Measurements from ENCODE around the gene HOXA1.
A peak's percentile ranks its signal among the peaks of the same experiment; 100 is the strongest.

Gene HOXA1

DNA sequence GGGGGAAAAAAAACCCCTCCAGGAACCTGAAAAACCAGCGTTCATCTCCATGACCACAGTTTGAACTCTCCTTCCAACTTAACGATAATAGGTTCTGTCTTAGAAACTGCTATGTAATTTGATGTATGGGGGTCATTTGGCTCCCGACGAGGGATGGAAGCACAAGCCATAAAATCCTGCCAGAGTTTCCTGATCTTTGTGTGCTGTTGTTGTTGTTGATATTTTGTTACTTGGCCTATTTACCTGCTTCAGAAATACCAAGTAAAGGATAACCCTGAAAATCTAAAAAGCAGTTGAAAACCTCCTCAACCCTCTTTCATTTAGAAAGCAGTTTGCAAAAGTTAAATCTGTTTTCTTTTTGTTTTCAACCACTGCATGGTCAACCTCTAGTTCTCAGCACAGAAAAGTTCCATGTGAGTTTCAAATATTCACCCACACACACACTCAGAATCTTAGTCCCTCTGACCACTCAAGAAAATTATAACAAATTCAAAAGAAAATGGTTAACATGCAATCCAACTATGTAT lies 16.0 kb upstream of the HOXA1 start:
- 0 out of 2 replicates have a peak, but pooled peaks have one; percentile 12 for TF ChIP-seq ZNF366 (tag by site-specific recombination; conservative IDR thresholded peaks at IDR 0.05)
- TF ChIP-seq, protein P1, sequence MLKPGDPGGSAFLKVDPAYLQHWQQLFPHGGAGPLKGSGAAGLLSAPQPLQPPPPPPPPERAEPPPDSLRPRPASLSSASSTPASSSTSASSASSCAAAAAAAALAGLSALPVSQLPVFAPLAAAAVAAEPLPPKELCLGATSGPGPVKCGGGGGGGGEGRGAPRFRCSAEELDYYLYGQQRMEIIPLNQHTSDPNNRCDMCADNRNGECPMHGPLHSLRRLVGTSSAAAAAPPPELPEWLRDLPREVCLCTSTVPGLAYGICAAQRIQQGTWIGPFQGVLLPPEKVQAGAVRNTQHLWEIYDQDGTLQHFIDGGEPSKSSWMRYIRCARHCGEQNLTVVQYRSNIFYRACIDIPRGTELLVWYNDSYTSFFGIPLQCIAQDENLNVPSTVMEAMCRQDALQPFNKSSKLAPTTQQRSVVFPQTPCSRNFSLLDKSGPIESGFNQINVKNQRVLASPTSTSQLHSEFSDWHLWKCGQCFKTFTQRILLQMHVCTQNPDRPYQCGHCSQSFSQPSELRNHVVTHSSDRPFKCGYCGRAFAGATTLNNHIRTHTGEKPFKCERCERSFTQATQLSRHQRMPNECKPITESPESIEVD (tag by site-specific recombination; IDR thresholded peaks at IDR 0.05) = peak; percentile 39
- TF ChIP-seq, protein P2, sequence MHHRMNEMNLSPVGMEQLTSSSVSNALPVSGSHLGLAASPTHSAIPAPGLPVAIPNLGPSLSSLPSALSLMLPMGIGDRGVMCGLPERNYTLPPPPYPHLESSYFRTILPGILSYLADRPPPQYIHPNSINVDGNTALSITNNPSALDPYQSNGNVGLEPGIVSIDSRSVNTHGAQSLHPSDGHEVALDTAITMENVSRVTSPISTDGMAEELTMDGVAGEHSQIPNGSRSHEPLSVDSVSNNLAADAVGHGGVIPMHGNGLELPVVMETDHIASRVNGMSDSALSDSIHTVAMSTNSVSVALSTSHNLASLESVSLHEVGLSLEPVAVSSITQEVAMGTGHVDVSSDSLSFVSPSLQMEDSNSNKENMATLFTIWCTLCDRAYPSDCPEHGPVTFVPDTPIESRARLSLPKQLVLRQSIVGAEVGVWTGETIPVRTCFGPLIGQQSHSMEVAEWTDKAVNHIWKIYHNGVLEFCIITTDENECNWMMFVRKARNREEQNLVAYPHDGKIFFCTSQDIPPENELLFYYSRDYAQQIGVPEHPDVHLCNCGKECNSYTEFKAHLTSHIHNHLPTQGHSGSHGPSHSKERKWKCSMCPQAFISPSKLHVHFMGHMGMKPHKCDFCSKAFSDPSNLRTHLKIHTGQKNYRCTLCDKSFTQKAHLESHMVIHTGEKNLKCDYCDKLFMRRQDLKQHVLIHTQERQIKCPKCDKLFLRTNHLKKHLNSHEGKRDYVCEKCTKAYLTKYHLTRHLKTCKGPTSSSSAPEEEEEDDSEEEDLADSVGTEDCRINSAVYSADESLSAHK (tag by site-specific recombination; IDR thresholded peaks at IDR 0.05) = peak; percentile 75; the same call in 1 of the 2 replicates
- TF ChIP-seq ZNF600 (tag by site-specific recombination; IDR thresholded peaks at IDR 0.05) = 0 out of 2 replicates have a peak, but pooled peaks have one; percentile 24
- TF ChIP-seq ZNF561 (tag by site-specific recombination; IDR thresholded peaks at IDR 0.05; ENCODE audit: borderline replicate concordance) = 0 out of 2 replicates have a peak, but pooled peaks have one; percentile 22
- TF ChIP-seq, protein P3, sequence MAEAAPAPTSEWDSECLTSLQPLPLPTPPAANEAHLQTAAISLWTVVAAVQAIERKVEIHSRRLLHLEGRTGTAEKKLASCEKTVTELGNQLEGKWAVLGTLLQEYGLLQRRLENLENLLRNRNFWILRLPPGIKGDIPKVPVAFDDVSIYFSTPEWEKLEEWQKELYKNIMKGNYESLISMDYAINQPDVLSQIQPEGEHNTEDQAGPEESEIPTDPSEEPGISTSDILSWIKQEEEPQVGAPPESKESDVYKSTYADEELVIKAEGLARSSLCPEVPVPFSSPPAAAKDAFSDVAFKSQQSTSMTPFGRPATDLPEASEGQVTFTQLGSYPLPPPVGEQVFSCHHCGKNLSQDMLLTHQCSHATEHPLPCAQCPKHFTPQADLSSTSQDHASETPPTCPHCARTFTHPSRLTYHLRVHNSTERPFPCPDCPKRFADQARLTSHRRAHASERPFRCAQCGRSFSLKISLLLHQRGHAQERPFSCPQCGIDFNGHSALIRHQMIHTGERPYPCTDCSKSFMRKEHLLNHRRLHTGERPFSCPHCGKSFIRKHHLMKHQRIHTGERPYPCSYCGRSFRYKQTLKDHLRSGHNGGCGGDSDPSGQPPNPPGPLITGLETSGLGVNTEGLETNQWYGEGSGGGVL (tag by site-specific recombination; IDR thresholded peaks at IDR 0.05) = no peak
- TF ChIP-seq ZNF146 (tag by site-specific recombination; IDR thresholded peaks at IDR 0.05) = no peak
- TF ChIP-seq OSR2 (tag by site-specific recombination; IDR thresholded peaks at IDR 0.05) = 0 out of 2 replicates have a peak, but pooled peaks have one; percentile 37
- TF ChIP-seq GLI4 (tag by site-specific recombination; IDR thresholded peaks at IDR 0.05) = no peak
- TF ChIP-seq, protein P4, sequence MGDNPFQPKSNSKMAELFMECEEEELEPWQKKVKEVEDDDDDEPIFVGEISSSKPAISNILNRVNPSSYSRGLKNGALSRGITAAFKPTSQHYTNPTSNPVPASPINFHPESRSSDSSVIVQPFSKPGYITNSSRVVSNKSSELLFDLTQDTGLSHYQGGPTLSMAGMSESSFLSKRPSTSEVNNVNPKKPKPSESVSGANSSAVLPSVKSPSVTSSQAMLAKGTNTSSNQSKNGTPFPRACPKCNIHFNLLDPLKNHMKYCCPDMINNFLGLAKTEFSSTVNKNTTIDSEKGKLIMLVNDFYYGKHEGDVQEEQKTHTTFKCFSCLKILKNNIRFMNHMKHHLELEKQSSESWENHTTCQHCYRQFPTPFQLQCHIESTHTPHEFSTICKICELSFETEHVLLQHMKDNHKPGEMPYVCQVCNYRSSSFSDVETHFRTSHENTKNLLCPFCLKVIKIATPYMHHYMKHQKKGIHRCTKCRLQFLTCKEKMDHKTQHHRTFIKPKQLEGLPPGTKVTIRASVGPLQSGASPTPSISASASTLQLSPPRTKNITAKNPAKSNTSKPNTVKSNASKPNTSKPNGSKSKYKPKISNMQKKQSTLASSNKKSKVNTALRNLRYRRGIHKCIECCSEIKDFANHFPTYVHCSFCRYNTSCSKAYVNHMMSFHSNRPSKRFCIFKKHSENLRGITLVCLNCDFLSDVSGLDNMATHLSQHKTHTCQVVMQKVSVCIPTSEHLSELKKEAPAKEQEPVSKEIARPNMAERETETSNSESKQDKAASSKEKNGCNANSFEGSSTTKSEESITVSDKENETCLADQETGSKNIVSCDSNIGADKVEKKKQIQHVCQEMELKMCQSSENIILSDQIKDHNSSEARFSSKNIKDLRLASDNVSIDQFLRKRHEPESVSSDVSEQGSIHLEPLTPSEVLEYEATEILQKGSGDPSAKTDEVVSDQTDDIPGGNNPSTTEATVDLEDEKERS (tag by site-specific recombination; IDR thresholded peaks at IDR 0.05) = no peak
- CTCF ChIA-PET = interaction anchor here (1.0 kb wide), 2 partner anchors 8 to 29 kb away, joined by 3 to 6 read pairs; no protein-coding TSS in a partner anchor
- POLR2A ChIA-PET = interaction anchor here (3.2 kb wide), 1 partner anchor 14 kb away, joined by 31 read pairs; the partner anchor contains the start of gene HOXA1
- Histone ChIP-seq H3K4me1 (ENCODE audit: control insufficient read depth, insufficient read depth, low read length) (peaks cover 15% of the 10 kb centered on the region), H3K36me3 (ENCODE audit: control insufficient read depth in 2 of 2, insufficient read depth in 1 of 2, low read length in 2 of 2) (peaks cover 11 to 23% of the 10 kb centered on the region in 2 experiments), H3K4me3 (ENCODE audit: low read depth, low read length) (peak overlapping the region; percentile 70), H3K9me3 (ENCODE audit: control insufficient read depth, insufficient read depth, low read depth, low read length) (no peaks in the 10 kb centered on the region), H3K27ac (ENCODE audit: extremely low read depth, low read depth, low read length) (peak overlapping the region; percentile 99)

DNA sequence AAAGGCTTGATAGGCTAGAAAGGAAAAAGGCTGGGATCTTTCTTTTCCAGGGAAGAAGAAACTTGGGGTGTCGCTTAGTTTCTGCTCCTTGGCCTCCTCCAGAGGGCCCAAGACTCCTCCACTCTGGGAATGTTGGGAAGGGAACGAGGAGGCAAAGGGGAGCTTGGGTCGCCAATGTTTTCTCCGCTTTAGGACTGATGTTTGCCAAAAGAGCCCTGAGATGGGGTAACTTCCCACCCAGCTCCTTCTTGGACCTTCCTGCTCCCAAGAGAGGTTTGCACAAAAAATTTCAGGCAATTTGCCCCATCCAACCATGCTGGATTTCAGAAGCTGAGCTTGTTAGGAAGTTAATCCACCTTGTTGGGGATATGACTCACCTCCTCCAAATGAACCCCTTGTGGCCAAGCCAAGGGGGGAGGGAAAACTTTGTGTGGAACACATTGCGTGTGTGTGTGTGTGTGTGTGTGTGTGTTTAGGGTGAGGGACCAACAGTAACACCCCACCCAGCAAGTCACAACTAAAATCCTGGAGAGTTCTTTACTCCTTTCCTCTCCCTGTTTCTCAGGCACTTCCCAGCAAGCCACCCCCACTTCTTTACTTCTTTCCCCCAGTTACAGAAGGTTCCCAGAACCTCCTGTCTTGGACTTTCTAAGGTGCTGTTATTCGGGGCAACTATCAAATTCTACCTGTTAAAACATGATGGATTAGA lies 15.4 kb upstream of the HOXA1 start:
- ChIA-PET POLR2A (interaction anchor here (0.7 to 3.2 kb wide), 8 partner anchors 9 to 247 kb away, joined by 3 to 31 read pairs (median 4); partner anchors contain the start of genes HOXA1, HOXA4 and SKAP2), CTCF (interaction anchor here (0.9 to 1.9 kb wide), 6 partner anchors 9 to 257 kb away, joined by 3 to 6 read pairs (median 4); partner anchors contain the start of genes HOXA4 and HOXA5)
- peaks cover 11 to 25% of the 10 kb centered on the region in 2 experiments for H3K36me3 ChIP-seq (ENCODE audit: control insufficient read depth in 2 of 2, insufficient read depth in 1 of 2, low read length in 2 of 2)
- H3K4me3 ChIP-seq (ENCODE audit: low read depth, low read length) = peak overlapping the region; percentile 70
- H3K9me3 ChIP-seq (ENCODE audit: control insufficient read depth, insufficient read depth, low read depth, low read length) = no peaks in the 10 kb centered on the region
- H3K4me1 ChIP-seq (ENCODE audit: control insufficient read depth, insufficient read depth, low read length) = peaks cover 9% of the 10 kb centered on the region
- H3K27ac ChIP-seq (ENCODE audit: extremely low read depth, low read depth, low read length) = peak overlapping the region; percentile 99
- no peak for TF ChIP-seq HOXD13 (CRISPR knock-in tag; IDR thresholded peaks at IDR 0.05; ENCODE audit: borderline replicate concordance)
- no peak for TF ChIP-seq GLI4 (tag by site-specific recombination; IDR thresholded peaks at IDR 0.05)
- TF ChIP-seq, protein P5, sequence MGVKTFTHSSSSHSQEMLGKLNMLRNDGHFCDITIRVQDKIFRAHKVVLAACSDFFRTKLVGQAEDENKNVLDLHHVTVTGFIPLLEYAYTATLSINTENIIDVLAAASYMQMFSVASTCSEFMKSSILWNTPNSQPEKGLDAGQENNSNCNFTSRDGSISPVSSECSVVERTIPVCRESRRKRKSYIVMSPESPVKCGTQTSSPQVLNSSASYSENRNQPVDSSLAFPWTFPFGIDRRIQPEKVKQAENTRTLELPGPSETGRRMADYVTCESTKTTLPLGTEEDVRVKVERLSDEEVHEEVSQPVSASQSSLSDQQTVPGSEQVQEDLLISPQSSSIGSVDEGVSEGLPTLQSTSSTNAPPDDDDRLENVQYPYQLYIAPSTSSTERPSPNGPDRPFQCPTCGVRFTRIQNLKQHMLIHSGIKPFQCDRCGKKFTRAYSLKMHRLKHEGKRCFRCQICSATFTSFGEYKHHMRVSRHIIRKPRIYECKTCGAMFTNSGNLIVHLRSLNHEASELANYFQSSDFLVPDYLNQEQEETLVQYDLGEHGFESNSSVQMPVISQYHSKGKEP (tag by site-specific recombination; IDR thresholded peaks at IDR 0.05) = no peak
- TF ChIP-seq, protein P6, sequence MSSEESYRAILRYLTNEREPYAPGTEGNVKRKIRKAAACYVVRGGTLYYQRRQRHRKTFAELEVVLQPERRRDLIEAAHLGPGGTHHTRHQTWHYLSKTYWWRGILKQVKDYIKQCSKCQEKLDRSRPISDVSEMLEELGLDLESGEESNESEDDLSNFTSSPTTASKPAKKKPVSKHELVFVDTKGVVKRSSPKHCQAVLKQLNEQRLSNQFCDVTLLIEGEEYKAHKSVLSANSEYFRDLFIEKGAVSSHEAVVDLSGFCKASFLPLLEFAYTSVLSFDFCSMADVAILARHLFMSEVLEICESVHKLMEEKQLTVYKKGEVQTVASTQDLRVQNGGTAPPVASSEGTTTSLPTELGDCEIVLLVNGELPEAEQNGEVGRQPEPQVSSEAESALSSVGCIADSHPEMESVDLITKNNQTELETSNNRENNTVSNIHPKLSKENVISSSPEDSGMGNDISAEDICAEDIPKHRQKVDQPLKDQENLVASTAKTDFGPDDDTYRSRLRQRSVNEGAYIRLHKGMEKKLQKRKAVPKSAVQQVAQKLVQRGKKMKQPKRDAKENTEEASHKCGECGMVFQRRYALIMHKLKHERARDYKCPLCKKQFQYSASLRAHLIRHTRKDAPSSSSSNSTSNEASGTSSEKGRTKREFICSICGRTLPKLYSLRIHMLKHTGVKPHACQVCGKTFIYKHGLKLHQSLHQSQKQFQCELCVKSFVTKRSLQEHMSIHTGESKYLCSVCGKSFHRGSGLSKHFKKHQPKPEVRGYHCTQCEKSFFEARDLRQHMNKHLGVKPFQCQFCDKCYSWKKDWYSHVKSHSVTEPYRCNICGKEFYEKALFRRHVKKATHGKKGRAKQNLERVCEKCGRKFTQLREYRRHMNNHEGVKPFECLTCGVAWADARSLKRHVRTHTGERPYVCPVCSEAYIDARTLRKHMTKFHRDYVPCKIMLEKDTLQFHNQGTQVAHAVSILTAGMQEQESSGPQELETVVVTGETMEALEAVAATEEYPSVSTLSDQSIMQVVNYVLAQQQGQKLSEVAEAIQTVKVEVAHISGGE (tag by site-specific recombination; conservative IDR thresholded peaks at IDR 0.05; ENCODE audit: low read depth) = peak; percentile 46
- TF ChIP-seq ZSCAN30 (tag by site-specific recombination; IDR thresholded peaks at IDR 0.05) = no peak
- no peak for TF ChIP-seq GLIS2 (tag by site-specific recombination; IDR thresholded peaks at IDR 0.05)
- no peak for TF ChIP-seq ZNF211 (tag by site-specific recombination; IDR thresholded peaks at IDR 0.05; ENCODE audit: low read depth)

Data from HEK293 (cell line).